Hepatic stellate cell (primary cell): ENCODE data around the gene MED22.

Experiments
- DNase-seq: peaks from one replicate; pipeline ENCODE4 v3.0.0; 2011; ENCODE audit warnings: low spot score

MED22 gene

GRCh38 chr9:133355881-133356357 lies 8.0 kb upstream of the MED22 start:
- DNase-seq = no peak

GRCh38 chr9:133354766-133355165 lies 6.8 kb upstream of the MED22 start:
- no peak for DNase-seq

GRCh38 chr9:133353548-133353947 lies 5.6 kb upstream of the MED22 start:
- DNase-seq = no peak

GRCh38 chr9:133352635-133353340 lies 4.9 kb upstream of the MED22 start:
- DNase-seq = no peak

- peak; percentile 72 for DNase-seq
Measured at GRCh38 chr9:133351908-133352634, 4.1 kb upstream of the MED22 start.

GRCh38 chr9:133351526-133351907 lies 3.6 kb upstream of the MED22 start:
- DNase-seq = no peak

GRCh38 chr9:133349965-133350616 lies 2.2 kb upstream of the MED22 start:
- no peak for DNase-seq

- DNase-seq = no peak
Measured at GRCh38 chr9:133348718-133349573, 1.0 kb upstream of the MED22 start.

GRCh38 chr9:133347515-133347984 lies 381 bp downstream of the MED22 start:
- DNase-seq = peak; percentile 66

GRCh38 chr9:133346021-133346785 lies 1.7 kb downstream of the MED22 start:
- DNase-seq = no peak

GRCh38 chr9:133345596-133345995 lies 2.3 kb downstream of the MED22 start:
- DNase-seq = no peak

- no peak for DNase-seq
Measured at GRCh38 chr9:133344979-133345378, 3.0 kb downstream of the MED22 start.

GRCh38 chr9:133344071-133344470 lies 3.9 kb downstream of the MED22 start:
- DNase-seq = no peak

GRCh38 chr9:133342570-133342969 lies 5.4 kb downstream of the MED22 start:
- DNase-seq = no peak

- no peak for DNase-seq
Measured at GRCh38 chr9:133342069-133342406, 5.9 kb downstream of the MED22 start.

GRCh38 chr9:133341369-133342068 lies 6.4 kb downstream of the MED22 start:
- no peak for DNase-seq

- DNase-seq = no peak
Measured at GRCh38 chr9:133340916-133341315, 7.0 kb downstream of the MED22 start.

- DNase-seq = no peak
Measured at GRCh38 chr9:133340256-133340655, 7.7 kb downstream of the MED22 start.

- DNase-seq = no peak
Measured at GRCh38 chr9:133339641-133340040, 8.3 kb downstream of the MED22 start.

GRCh38 chr9:133335924-133336811 lies 11.8 kb downstream of the MED22 start, which contains the start of gene SURF6:
TSS of gene SURF6 (minus strand) at chr9:133336188. CDS start at chr9:133336132, 56 bp downstream.
- peak; percentile 88 for DNase-seq
